Caco-2 (cell line): ENCODE data around the gene SCML1. TPM values are rescaled to one million over a fixed set of nuclear protein-coding genes. Genes with fewer than 3 reads are reported as not detected.

Experiments
- BruUV-seq: library from RNA; stranded (reverse); fragments of 400-500 nt; replicated peaks from 2 replicates; lab custom pipeline; 2021; lab: Mats Ljungman, UMichigan
- CTCF ChIA-PET: fragments of 300-600 bp; sonication (Branson Sonifier 250); formaldehyde crosslinking; loops from one replicate; lab custom pipeline; 2022; ENCODE audit warnings: antibody characterized with exemption; lab: Charles Lee
- POLR2A ChIA-PET: fragments of 300-600 bp; sonication (Branson Sonifier 250); formaldehyde crosslinking; loops from one replicate; lab custom pipeline; 2022; ENCODE audit warnings: antibody characterized with exemption; lab: Charles Lee
- DNase-seq, 2 experiments: peaks; one replicate each; pipeline versions ENCODE4 v3.0.0 to v3.0.0-alpha.2; 2020 to 2022
- H3K27me3 ChIP-seq: replicated peaks from 2 replicates; pipeline ENCODE4 v1.6.0; 2011; ENCODE audit warnings: low read length; ENCODE audit not compliant: control insufficient read depth, insufficient read depth
- H3K36me3 ChIP-seq: 2 replicates; pipeline ENCODE4 v1.5.1; 2011; ENCODE audit warnings: low read length; ENCODE audit not compliant: control insufficient read depth, insufficient read depth
- H3K4me1 ChIP-seq: fragments of 250-450 bp; sonication (Bioruptor Pico); 2 replicates; pipeline ENCODE4 v1.5.1; 2020; ENCODE audit warnings: mild to moderate bottlenecking
- H3K4me3 ChIP-seq: 2 replicates; pipeline ENCODE4 v1.5.1; 2011; ENCODE audit warnings: low read depth, mild to moderate bottlenecking, control low read depth, low read length
- H3K9me3 ChIP-seq: fragments of 250-450 bp; sonication (Bioruptor Pico); 2 replicates; pipeline ENCODE4 v1.5.1; 2020; ENCODE audit warnings: mild to moderate bottlenecking, moderate library complexity
- H3K27ac Mint-ChIP-seq: one replicate; pipeline ENCODE4 v1.8.0; 2022; ENCODE audit warnings: mixed read lengths; ENCODE audit not compliant: unreplicated experiment
- H3K27me3 Mint-ChIP-seq: one replicate; pipeline ENCODE4 v1.8.0; 2022; ENCODE audit warnings: mixed read lengths; ENCODE audit not compliant: insufficient read depth, unreplicated experiment
- H3K36me3 Mint-ChIP-seq: one replicate; pipeline ENCODE4 v1.8.0; 2022; ENCODE audit warnings: mild to moderate bottlenecking, mixed read lengths; ENCODE audit not compliant: insufficient read depth, unreplicated experiment
- H3K4me1 Mint-ChIP-seq: one replicate; pipeline ENCODE4 v1.8.0; 2022; ENCODE audit warnings: low read depth, mixed read lengths; ENCODE audit not compliant: unreplicated experiment
- H3K4me3 Mint-ChIP-seq: one replicate; pipeline ENCODE4 v1.8.0; 2022; ENCODE audit warnings: mild to moderate bottlenecking, moderate library complexity, mixed read lengths; ENCODE audit not compliant: unreplicated experiment
- H3K9me3 Mint-ChIP-seq: one replicate; pipeline ENCODE4 v1.8.0; 2022; ENCODE audit warnings: mixed read lengths; ENCODE audit not compliant: unreplicated experiment
- intact Hi-C: fragments of 100-400 bp; cut with micrococcal nuclease; formaldehyde crosslinking; loops from one replicate; pipeline ENCODE4 v1.10.0; 2022; ENCODE audit not compliant: unreplicated experiment
- total RNA-seq: library from RNA; stranded (reverse); gene quantifications from 2 replicates; pipeline ENCODE4 v1.2.3, GENCODE V29; 2022
- TF ChIP-seq, protein P1 (sequence below), 2 experiments: fragments of 200-600 bp in 1 of 2; IDR thresholded peaks; 1 replicate in 1 of 2; 2 replicates in 1 of 2; pipeline versions ENCODE4 v1.5.1 to v1.8.0; 2011 to 2022; ENCODE audit warnings: antibody characterized with exemption in 1 of 2, control low read depth in 1 of 2, inconsistent platforms in 1 of 2, low read depth in 1 of 2, low read length in 1 of 2, mild to moderate bottlenecking in 1 of 2, moderate library complexity in 1 of 2; ENCODE audit not compliant: insufficient read depth in 1 of 2, severe bottlenecking in 1 of 2, unreplicated experiment in 1 of 2

SCML1 gene
- total RNA-seq, 1 experiment from 2014 or later = 16.4 TPM

DNA sequence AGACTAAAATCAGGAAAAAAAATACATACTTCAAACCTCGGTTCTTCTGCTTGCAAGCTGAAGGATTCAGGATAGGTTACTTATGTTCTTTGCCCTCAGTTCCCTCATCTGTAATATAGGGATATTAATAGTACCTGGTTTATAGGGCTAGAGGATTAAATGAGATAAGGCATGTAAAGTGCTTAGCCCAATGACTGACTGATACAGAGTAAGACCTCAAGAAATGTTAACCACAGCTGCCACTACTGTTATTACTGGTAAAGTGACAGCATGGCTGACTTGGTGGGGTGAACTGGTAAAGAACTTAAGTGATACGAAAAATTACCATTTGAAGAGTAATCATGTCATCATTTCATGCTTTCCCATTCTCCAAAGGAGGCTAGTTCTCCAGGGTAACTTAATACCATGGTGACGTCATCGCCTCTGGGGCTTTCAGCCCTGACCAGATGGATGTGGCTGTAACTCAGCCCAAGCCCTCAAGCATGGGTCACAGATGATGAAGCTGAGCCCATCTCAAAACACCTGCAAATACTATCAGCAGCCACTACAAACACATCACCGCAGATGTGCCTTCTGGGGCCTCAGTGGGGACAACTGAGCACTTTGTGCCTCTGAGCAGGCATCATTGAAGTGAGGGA is 44.5 kb upstream of the SCML1 start:
- DNase-seq = no peak
- BruUV-seq = no TSS peak
- H3K36me3 Mint-ChIP-seq = peaks cover 5% of the 10 kb centered on the region
- no peak overlapping the region for H3K4me3 Mint-ChIP-seq
- Histone ChIP-seq H3K9me3 (no peaks in the 10 kb centered on the region), H3K4me1 (no peaks in the 10 kb centered on the region), H3K27me3 (no peaks in the 10 kb centered on the region), H3K4me3 (no peak overlapping the region), H3K36me3 (no peaks in the 10 kb centered on the region)
- H3K4me1 Mint-ChIP-seq = no peaks in the 10 kb centered on the region
- no peak overlapping the region for H3K27ac Mint-ChIP-seq
- TF ChIP-seq, protein P1, sequence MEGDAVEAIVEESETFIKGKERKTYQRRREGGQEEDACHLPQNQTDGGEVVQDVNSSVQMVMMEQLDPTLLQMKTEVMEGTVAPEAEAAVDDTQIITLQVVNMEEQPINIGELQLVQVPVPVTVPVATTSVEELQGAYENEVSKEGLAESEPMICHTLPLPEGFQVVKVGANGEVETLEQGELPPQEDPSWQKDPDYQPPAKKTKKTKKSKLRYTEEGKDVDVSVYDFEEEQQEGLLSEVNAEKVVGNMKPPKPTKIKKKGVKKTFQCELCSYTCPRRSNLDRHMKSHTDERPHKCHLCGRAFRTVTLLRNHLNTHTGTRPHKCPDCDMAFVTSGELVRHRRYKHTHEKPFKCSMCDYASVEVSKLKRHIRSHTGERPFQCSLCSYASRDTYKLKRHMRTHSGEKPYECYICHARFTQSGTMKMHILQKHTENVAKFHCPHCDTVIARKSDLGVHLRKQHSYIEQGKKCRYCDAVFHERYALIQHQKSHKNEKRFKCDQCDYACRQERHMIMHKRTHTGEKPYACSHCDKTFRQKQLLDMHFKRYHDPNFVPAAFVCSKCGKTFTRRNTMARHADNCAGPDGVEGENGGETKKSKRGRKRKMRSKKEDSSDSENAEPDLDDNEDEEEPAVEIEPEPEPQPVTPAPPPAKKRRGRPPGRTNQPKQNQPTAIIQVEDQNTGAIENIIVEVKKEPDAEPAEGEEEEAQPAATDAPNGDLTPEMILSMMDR (IDR thresholded peaks at IDR 0.05; ENCODE audit: insufficient read depth in 1 of 2, low read depth in 1 of 2, low read length in 1 of 2, severe bottlenecking in 1 of 2, unreplicated experiment in 1 of 2) = no peak
- ChIA-PET CTCF (no interaction called here), POLR2A (no interaction called here)
- H3K9me3 Mint-ChIP-seq = no peaks in the 10 kb centered on the region
- intact Hi-C loops = no loop called here
- H3K27me3 Mint-ChIP-seq = no peaks in the 10 kb centered on the region

DNA sequence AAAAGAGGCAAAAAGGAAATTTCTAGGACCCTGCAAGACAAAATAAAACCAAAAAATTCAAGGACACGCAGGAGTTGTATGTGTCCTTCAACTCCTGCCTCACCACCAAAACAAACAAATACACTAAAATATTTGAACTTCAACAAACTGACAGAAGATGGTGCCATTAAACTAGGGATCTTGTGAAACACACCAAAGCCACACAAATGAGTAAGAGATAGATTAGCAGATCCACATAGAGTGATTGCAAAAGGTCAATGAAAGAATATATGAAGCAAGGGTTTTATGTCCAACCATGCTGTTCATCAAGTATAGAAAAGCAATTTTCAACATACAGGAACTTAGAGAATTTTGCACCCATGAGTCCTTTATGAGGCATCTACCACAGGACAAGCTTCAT is 40.1 kb upstream of the SCML1 start:
- no peaks in the 10 kb centered on the region for H3K9me3 ChIP-seq
- BruUV-seq = no TSS peak
- Mint-ChIP-seq H3K4me1 (peaks cover 7% of the 10 kb centered on the region), H3K4me3 (no peak overlapping the region), H3K36me3 (peaks cover 5% of the 10 kb centered on the region), H3K27me3 (no peaks in the 10 kb centered on the region), H3K27ac (no peak overlapping the region), H3K9me3 (no peaks in the 10 kb centered on the region)
- ChIA-PET POLR2A (no interaction called here), CTCF (no interaction called here)
- no peaks in the 10 kb centered on the region for H3K36me3 ChIP-seq
- intact Hi-C loops = no loop called here
- TF ChIP-seq, protein P1 (IDR thresholded peaks at IDR 0.05; ENCODE audit: insufficient read depth in 1 of 2, low read depth in 1 of 2, low read length in 1 of 2, severe bottlenecking in 1 of 2, unreplicated experiment in 1 of 2) = no peak
- no peaks in the 10 kb centered on the region for H3K27me3 ChIP-seq
- H3K4me1 ChIP-seq = 0 out of 2 replicates have a peak, but pooled peaks cover 6% of the 10 kb centered on the region
- no peak overlapping the region for H3K4me3 ChIP-seq
- no peak for DNase-seq

DNA sequence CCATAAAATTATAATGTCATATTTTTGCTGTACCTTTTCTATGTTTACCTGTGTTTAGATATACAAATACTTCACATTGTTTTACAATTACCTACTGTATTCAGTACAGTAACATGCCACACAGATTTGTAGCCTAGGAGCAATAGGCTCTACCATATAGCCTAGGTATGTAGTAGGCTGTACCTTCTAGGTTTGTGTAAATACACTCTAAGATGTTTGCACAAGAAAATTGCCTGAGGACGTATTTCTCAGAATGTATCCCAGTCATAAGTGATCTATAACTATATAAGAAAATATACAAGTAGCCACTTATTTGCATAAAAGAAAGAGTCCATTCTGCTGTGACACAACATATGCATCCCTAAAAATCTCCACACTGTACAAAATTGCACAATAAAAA is 36.3 kb upstream of the SCML1 start:
- Mint-ChIP-seq H3K36me3 (peaks cover 5% of the 10 kb centered on the region), H3K27me3 (no peaks in the 10 kb centered on the region), H3K4me3 (no peak overlapping the region), H3K4me1 (peaks cover 7% of the 10 kb centered on the region), H3K9me3 (no peaks in the 10 kb centered on the region), H3K27ac (no peak overlapping the region)
- Histone ChIP-seq H3K9me3 (no peaks in the 10 kb centered on the region), H3K4me3 (no peak overlapping the region), H3K4me1 (0 out of 2 replicates have a peak, but pooled peaks cover 6% of the 10 kb centered on the region), H3K27me3 (no peaks in the 10 kb centered on the region), H3K36me3 (no peaks in the 10 kb centered on the region)
- TF ChIP-seq, protein P1 (IDR thresholded peaks at IDR 0.05; ENCODE audit: insufficient read depth in 1 of 2, low read depth in 1 of 2, low read length in 1 of 2, severe bottlenecking in 1 of 2, unreplicated experiment in 1 of 2) = no peak
- CTCF ChIA-PET = no interaction called here
- intact Hi-C loops = loop anchor here (5.0 kb wide), 1 partner anchor 36 kb away; the partner anchor contains the start of gene SCML1
- no TSS peak for BruUV-seq
- POLR2A ChIA-PET = interaction anchor here (0.6 kb wide), 1 partner anchor 1937 kb away, joined by 9 read pairs; no protein-coding TSS in a partner anchor
- no peak for DNase-seq
